GM12892 (cell line): ENCODE data around the gene TMCO4.

Experiments
- POLR2A ChIP-seq: IDR thresholded peaks from 2 replicates; pipeline ENCODE4 v1.6.1; 2011; ENCODE audit warnings: low read depth, low read length, control low read depth
- TAF1 ChIP-seq: IDR thresholded peaks from 2 replicates; pipeline ENCODE4 v1.6.1; 2011; ENCODE audit warnings: low read depth, mild to moderate bottlenecking, control low read depth, low read length, borderline replicate concordance

DNA sequence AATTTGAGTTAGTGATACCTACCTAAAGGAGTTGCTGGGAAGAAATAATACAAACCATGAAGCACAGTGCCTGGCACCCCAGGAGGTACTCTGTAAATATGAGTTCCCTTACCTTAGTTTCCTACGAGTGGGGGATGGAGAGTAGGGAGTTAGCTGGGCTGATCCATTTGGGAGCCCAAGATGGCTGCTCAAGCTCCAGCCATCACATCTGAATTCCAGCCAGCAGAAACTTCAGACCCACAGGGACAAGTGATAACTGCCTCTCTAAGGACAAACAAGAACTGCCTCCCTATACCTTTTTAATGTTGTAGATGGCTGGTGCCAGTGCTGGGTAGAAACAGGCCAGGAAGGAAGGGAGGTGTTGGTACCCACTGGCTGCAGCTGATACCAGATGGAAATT is 112.3 kb downstream of the TMCO4 start:
- TF ChIP-seq POLR2A: no peak
- no peak for TF ChIP-seq TAF1
